ENCODE measurements around the gene ZNF853.
"Not testable (repeated sequence)": the region's sequence is repeated elsewhere in the genome, so short reads cannot be mapped to it uniquely, and the experiment has no call there.

Gene ZNF853

DNA sequence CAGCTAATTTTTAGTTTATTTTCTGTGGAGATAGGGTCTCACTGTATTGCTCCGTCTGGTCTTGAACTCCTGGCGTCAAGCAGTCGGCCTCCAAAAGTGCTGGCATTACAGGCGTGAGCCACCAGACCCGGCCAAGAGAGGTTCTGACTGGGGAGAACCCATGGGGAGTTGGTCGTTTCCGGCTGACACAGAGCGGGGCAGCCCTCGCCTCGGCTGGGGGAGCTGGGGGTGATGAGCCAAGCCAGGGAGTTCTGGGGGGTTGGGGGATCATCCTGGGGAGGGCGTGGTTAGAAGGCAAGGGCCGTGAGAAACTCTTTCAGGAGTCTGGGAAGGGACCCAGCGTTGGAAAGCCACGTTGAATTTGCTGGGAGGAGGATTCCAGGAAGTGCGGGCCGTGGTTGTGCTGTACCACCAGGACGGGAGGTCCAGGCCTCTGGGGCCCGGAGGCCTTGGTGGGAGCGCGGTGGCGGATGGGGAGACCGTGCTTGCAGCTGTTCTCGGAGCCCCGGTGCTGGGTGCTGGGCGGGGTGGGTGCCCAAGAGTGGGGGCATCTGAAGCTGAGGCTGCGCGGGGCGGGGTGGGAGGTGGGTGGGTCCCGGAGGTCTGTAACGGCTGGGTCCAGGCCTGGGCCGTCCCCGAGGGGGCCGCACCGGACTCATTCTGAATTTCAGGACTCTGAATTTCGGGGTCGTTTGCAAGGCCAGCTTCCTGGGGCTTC lies 8.4 kb upstream of the ZNF853 start:
- no peak for DNase-seq (ENCODE audit: low spot score)

DNA sequence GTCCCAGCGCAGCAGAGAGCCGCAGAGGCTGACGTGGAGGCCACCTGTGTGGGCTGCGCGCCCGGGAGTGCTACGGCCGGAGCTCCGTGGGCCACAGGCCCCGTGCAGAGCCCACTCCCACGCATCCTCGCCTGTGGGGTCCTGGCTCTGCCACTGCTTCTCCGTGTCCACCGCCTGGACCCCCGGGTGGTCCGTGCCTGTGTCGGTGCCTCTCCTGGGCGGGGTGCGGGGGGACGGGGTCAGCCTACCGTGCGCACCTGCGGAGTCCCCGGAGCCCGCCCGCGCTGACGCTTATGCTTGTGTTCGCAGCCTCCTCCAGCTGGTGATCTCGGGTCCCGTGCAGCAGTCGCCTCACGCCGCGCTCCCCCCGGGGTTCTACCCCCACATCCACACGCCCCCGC lies 7.8 kb upstream of the ZNF853 start:
- DNase-seq (ENCODE audit: low spot score), result no peak

DNA sequence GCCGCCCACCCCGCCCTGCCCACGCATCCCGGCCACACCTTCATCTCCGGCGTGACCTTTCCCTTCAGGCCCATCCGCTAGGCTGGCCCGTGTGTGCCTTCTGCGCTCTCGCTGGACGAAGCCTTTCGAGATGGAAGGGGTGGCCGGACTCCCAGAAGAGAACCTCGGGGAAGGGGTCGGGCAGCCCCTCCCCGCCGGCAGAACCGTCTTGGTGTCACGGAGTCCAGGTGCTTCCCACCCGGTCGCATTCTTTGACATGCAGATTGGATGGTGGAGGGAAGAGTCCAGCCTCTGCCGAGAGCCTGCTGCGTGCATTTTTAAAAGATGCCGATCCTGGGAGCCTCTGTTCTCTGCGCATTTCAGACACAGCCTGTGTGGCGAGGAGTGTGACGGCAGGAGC lies 7.3 kb upstream of the ZNF853 start:
- no peak for DNase-seq (ENCODE audit: low spot score)

DNA sequence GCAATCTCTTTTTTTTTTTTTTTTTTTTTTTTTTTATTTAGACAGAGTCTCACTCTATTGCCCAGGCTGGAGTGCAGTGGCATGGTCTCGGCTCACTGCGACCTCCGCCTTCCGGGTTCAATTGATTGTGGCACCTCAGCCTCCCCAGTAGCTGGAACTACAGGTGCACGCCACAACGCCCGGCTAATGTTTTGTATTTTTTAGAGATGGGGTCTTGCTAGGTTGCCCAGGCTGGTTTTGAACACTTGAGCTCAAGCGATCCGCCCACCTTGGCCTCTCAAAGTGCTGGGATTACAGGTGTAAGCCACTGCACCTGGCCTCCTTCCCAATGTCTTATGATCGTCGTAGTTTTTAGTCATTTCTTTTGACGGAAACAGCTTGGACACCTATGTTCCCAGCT lies 6.6 kb upstream of the ZNF853 start:
- no peak for DNase-seq (ENCODE audit: low spot score)

DNA sequence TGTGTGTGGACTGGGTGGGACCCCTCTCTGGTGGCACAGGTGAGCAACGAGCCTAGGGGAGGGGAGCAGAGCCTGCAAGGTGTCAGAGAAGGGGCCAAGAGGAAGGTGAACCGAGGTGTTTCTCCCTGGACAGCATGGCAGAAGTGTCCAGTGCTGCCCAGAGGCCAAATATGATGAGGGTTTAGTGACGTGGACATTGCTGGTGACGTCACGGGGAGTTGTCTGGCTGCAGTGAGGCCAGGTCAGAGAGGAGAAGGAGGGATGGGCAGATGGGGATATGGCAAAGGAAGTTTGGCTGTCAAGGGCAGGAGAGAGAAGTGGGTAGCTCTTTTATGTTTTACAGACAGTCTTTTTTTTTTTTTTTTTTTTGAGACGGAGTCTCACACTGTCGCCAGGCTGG lies 2.6 kb upstream of the ZNF853 start:
- no peak for DNase-seq (ENCODE audit: low spot score)

DNA sequence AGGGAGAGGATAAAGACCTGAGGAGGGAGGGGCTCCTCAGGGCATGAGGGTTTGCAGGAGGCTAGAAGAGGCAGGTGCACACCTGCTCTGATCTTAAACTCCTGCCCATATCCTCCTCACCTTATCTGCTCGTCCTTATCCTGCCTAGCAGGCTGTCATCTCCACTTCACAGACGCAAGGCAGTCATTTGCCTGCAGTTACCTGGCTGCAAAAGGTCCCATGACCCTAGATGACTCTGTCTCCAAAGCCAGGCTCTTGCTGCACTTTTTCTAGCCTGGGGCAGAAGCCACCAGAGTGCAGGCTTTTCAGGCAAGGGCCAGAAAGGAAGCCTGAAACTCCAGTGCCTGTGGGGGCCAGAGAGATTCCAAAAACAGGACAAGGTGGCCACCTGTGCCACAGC lies 1.7 kb upstream of the ZNF853 start:
- no peak for DNase-seq (ENCODE audit: low spot score)

DNA sequence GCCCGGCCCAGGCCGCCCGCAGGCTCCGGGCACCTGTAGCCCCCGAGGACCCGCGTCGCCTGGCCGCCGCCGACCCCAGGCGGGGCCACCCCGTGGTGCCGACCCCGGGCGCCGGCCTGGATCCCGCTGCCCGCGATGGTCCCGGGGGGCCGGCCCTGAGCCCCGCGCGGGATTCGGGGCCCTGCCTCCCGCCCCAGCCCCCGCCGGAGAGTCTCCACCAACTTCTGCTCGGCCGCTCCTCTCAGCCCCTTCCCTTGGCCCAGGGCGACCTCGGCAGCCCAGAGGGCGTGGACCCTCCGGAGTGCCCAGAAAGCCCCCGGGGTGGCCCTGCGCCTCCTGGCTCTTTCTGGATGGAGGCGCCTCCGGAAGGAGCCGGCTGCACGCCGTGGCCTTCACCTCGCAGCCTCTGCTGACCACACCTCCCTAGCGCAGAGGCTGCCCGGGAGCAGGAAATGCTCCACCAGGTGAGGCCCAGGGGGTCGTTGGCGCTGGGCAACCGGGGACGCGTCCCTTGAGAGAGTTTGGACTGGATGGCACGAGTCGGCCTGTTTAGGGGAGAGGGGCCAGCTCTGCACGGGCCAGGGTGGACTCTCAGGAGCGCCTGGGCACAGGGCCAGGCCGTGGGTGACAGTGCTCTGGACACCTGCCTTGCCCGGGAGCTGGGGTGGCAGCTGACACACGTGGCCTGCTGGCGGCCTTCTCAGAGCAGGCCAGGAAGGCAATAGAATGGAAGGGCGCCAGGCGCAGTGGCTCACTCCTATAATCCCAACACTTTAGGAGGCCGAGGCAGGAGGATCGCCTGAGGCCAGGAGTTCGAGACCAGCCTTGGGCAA lies 529 bp downstream of the ZNF853 start:
- no peak for DNase-seq (ENCODE audit: low spot score)

DNA sequence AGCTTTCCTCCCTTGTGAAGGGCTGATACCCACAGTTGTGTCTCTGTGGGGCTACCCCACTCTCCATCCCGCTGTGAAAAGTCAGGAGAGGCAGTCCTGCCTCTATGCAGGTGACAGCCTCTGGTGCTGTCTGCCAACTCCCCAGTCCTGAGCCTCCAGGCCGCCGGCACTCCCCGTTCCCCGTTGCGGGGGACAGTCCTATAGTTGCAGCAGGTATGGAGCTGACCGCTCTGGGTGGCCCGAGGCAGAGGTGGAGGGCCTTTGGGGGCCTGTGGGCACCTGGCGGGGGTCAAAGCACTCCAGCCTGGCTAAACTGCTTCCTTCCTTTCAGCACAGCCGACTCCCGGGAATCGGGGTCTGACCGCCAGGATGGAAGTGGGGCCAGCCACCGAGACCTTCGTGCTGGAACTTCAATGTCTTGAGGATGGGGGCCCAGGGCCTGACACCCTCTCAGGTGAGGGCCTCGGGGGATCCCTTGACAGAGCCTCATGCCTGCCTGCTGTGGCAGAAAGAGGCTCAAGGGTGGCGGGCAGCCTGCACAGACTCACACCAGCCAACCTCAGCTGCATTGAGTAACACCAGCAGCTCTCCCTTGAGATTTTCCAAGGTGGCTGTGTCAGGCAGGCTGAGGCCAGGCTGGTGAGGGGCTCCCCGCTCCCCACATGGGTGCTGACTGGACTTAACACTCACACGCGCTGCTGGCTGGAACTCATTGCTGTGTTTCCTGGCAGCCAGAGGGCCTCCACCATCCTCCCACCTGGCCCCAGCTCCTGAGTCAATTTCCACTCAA lies 1.6 kb downstream of the ZNF853 start:
- DNase-seq (ENCODE audit: low spot score), result no peak

DNA sequence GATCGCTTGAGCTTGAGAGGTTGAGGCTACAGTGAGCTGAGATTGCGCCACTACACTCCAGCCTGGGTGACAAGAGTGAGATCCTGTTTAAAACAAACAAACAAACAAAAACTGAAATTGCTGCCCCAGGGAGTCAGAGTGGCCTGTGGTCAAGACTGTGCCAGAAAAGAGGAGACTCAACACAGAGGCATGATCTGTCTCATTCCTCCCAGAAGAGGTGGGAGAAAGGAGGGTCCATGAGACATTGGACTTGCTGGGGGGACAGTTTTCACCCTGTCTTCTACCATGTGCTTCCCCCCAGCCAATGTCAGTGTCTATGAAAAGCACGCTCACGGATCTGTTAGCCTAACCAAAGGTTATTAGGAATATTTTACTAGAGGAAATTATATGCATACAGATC lies 3.2 kb downstream of the ZNF853 start:
- DNase-seq (ENCODE audit: low spot score), result no peak

DNA sequence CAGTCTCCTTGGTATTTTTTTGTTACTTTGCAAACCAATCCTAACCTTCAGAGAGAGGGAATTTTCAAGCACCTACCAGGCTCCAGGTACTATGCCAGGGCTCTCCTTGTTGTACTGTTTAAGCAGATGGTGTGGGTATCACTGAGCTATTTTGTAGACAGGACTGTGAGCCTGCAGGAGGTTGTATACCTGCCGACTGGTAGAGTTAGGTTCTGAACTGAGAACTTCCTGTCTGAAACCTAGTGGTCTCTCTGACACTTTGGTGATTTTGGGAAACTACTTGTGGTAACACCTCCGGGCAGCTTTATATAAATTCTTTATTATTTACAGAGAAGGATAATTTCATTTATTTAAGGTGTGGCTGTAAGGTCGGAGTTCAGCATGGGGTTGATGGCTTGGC lies 4.6 kb downstream of the ZNF853 start:
- no peak for DNase-seq (ENCODE audit: low spot score)

DNA sequence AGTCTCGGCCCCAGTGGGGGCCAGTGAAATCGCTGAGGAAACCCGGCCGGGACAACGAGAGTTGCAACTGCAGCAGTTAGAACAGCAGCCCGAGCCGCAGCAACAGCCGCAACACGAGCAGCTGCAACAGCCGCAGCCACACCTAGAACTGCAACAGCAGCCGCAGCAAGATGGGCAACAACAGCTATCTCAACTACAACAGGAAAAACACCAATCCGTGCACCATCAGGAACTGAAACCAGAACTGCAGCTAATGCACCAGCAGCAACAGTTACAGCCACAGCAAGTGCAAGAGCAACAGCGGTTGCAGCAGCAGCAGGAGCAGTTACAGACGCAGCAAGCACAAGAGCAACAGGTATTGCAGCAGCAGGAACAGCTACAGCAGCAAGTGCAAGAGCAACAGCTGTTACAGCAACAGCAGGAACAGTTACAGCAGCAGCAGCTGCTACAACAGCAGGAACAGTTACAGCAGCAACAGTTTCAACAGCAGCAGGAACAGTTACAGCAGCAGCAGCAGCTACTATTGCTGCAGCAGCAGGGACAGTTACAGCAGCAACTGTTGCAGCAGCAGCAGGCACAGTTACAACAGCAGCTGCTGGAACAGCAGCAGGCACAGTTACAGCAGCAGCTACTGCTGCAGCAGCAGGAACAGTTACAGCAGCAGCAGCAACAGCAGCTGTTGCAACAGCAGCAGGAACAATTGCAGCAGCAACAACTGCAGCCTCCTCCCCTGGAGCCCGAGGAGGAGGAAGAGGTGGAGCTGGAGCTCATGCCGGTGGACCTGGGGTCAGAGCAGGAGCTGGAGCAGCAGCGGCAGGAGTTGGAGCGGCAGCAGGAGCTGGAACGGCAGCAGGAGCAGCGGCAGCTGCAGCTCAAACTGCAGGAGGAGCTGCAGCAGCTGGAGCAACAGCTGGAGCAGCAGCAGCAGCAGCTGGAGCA lies 6.1 kb downstream of the ZNF853 start:
- no peak for DNase-seq (ENCODE audit: low spot score)

DNA sequence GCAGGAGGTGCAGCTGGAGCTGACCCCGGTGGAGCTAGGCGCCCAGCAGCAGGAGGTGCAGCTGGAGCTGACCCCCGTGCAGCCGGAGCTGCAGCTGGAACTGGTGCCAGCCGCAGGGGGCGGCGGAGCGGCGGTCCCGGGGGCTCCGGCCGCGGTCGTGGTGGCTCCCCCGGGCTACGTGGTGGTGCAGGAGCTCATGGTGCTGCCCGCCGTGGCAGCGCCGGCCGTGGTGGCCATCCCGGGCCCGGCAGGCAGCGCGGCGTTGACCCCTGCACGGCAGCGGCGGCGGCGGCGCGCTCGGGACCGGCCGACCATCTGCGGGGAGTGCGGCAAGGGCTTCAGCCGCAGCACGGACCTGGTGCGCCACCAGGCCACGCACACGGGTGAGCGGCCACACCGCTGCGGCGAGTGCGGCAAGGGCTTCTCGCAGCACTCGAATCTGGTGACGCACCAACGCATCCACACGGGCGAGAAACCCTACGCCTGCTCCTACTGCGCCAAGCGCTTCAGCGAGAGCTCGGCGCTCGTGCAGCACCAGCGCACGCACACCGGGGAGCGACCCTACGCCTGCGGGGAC lies 6.8 kb downstream of the ZNF853 start:
- no peak for DNase-seq (ENCODE audit: low spot score)

DNA sequence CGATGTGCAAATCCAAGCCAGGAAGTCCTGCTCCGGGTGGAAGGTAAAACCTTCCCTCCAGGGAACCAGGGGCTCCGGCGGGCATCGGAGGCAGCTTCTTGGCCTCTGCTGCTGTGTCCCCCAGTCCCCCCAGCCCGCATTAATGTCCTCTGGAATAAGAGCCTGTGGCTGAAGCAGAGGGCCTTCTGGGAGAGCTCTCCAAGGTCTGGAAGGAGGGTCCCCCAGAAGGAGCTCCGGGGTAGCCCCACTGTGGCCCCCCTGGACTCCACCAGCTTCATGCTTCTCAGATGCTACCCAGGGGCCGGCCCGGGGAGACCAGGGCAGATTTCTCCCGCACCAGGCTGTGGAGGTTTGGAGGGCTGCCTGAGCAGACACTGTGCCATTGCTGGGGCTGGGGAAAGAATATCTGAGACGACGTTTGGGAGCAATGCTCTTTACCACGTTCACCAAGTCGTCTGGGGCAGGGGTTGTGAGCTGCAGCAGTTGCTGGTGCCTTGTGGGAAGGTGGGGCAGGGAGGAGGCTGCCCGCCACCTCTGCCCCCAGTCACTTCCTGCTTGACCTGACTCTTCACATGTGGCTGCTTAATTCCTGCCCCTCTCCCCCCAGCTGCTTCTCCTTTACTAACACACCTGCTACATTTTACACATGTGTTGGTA lies 8.3 kb downstream of the ZNF853 start:
- no peak for DNase-seq (ENCODE audit: low spot score)

DNA sequence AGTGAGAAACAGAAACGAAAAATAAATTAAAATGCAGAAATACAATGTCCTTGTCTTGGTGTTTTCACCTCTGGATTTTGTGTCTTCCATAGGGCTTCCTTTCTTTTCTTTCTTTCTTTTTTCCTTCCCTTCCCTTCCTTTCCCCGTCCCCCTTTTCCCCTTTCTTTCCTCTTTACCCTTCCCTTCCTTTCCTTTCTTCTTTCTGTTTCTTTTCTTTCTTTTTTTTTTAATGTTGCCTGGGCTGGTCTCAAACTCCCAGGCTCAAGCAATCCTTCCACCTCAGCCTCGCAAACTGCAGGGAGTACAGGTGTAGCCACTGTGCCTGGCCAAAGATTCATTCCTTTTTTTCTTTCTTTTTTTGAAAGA lies 8.8 kb downstream of the ZNF853 start:
- DNase-seq (ENCODE audit: low spot score), result no peak

DNA sequence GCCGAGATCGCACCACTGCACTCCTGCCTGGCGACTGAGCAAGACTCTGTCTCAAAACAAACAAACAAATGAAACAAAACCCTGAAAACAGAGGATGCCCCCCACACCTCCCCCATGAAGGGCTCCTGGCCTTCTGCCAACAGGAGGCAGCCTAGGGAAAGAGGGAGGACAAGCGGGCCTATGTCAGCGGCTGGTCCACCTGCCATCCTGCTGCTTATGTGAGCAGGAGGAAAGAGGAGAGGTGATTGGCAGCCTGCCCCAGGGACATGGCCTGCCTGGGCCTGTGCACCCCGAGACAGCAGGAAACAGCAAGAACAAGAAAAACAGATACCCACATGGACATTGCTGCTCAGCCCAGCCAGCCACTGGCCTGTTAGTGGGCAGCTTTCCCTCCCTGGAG lies 12.6 kb downstream of the ZNF853 start:
- DNase-seq (ENCODE audit: low spot score), result no peak

DNA sequence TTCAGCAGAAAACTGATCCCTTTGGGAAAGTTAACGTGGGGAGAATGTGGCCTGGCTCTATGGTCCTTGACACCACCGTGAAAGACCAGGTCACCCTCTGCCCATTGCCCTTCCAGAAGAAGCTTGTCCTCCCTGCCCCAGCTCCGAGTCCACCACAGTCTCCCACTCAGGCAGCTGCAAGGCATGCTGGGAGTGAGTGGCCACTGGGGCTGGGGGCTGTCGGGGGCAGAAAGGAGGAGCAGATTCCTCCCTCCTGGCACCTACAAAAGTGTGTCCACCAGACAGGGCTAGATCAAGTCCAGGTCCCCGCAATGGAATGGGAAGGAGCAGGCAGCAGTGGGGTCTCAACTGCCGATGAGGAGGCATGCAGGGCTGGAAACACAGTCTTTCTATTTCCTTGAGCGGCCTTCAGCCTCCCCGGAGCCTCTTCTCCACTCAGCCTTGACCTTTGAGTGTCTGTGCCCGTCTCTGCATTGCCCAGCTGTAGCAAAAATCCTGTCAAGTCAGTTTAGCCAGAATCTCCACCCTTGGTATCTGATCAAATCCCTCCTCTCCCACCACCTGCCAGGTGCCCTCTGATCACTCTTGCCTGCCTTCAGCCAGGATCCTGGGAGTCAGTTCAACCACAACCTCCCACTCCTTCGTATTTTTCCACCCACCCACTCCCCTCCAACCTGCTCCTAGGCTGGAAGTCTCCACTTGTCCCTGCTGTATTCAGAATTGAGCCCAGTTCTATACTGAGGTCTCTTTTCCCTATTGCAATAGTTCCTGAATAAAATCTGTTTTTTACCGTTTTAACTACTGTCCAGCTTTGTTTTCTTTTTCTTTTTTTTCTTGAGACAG lies 14.8 kb downstream of the ZNF853 start:
- DNase-seq (ENCODE audit: low spot score), result no peak

DNA sequence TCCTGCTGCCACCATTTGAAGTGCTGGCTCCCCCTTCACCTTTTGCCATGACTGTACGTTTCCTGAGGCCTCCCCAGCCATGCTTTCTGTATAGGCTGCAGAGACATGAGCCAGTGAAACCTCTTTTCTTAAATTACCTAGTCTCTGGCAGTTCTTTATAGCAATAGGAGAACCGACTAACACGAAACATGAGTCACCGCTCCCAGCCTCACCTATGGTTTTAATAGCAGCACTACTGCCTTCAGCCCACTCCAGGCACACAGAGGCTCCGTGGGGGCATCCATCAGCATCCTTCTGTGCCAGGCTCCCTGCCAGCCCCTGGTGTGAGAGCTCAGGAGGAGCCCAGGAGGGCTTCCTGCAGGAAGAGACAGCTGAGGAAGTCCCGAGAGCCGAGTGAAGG lies 16.2 kb downstream of the ZNF853 start:
- no peak for DNase-seq (ENCODE audit: low spot score)

DNA sequence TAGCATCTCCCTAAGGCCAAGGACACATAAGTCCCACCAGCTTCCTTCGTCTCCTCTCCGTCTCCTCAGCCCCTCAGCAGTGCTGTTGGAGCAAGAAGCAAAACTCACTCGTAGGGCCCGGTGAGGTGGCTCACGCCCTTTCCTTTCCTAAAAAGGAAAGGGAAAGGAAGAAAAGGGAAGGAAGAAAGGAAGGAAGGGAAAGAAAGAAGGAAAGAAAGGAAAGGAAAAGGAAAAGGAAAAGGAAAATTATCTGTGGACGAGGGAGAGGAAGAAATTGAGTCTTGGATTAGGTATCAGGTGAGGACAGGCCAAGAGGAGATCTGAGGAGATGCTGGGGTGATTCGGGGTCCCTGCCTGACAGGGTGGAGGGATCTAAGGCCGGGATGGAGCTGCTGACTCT lies 18.6 kb downstream of the ZNF853 start:
- DNase-seq (ENCODE audit: low spot score), result no peak

DNA sequence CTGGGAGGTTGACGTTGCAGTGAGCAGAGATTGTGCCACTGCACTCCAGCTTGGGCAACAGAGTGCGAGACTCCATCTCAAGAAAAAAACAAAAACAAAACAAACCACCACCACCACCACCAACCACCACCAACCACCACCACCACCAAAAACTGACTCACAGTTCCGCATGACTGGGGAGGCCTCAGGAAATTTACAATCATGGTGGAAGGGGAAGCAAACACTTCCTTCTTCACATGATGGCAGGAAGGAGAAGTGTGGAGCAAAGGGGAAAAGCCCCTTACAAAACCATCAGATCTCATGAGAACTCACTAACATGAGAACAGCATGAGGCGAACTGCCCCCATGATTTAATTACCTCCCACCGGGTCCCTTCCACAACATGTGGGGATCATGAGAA lies 19.6 kb downstream of the ZNF853 start:
- not testable (repeated sequence) for DNase-seq (ENCODE audit: low spot score)
